Stimulated activated CD4-positive, alpha-beta T cell treated with anti-CD3 and anti-CD28 coated beads, TNF-alpha, amount 100 ng/mL, for 1 hour (primary cell): Measurements from ENCODE around the gene DNMBP.
"Not testable (repeated sequence)": the region's sequence is repeated elsewhere in the genome, so short reads cannot be mapped to it uniquely, and the experiment has no call there.

Source experiments
- DNase-seq, 3 donors: peaks; one replicate each; pipeline ENCODE4 v3.0.0-alpha.2; 2020; ENCODE audit warnings: low read depth in 3 of 3, low spot score in 1 of 3

Gene DNMBP

DNA sequence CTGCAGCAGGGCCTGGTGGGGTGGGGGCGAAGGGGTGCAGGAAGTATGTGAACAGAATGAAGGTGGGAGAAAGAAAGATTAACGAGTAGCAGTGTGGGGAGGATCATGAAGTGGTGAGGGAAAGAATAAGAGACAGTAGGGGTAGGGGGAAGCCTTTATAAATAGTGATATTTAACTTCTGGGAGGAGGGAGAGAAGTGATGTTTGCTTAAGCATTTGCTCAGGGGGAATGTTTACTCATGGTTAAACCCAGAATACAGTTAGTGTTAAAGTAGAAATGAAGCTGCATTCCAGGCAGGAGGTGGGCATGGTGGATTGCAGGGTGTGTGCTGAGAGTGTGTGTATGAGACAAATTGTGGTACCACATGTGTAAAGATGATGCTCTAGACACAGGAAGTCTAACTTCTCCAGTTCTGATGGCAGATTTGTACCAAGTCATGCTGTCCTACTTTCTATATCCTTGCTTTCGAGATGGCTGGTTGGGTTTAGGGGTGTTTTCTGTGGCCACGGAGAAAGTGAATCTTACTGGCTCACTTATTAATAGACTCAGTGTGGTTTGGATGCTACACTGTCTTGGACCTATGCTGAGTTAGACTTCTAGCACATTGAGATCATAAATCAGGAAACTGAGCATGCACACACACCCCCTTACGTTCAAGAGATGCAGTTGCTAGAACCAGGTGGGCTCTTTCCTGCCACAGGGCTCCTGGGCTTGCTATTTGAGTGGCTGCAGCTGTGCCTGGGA, 10.6 kb upstream of the DNMBP start:
- no peak for DNase-seq

GRCh38 chr10:100019787-100020141, 10.0 kb upstream of the DNMBP start:
- DNase-seq, result no peak

DNA sequence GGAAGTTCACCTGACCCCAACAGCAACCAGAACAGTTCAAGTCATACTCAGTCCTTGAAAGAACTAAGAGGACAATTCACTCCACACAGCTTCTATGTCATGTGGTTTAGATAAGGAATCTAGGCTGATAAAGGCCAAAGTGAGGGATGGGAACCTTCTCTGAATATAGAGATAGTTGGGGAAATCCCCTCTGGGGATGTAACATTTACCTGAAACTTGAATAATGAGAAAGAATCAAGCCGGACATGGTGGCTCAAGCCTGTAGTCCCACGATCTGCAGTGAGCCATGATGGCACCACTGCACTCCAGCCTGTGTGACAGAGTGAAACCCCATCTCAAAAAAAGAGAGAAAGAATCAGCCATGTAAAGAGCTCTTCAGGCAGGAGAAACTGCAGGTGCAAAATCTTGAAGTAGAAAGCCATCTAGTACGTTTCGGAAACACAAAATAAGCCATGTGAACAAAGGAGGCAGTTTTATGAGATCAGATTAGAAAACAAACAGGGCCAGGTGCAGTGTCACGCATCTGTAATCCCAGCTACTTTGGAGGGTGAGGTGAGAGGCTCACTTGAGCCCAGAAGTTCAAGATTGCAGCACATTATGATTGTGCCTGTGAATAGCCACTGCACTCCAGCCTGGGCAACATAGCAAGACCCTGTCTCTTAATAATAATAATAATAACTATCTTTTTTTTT, 4.5 kb upstream of the DNMBP start:
- DNase-seq, result no peak

GRCh38 chr10:100013621-100014020, 3.9 kb upstream of the DNMBP start:
- no peak for DNase-seq

DNA sequence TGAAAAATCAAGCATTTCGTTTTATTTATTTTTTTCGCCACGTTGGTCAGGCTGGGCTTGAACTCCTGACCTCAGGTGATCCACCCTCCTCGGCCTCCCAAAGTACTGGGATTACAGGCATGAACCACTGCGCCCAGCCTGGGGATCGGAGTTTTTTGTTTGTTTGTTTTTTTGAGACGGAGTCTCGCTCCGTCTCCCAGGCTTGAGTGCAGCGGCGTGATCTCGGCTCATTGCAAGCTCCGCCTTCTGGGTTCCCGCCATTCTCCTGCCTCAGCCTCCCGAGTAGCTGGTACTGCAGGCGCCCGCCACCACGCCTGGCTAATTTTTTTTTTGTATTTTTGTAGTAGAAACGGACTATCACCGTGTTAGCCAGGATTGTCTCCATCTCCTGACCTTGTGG, 2.2 kb upstream of the DNMBP start:
- DNase-seq, result not testable (repeated sequence)

GRCh38 chr10:100009283-100009792, 409 bp downstream of the DNMBP start:
- DNase-seq, result peak in 1 of 3 donors; percentile 3

GRCh38 chr10:100008708-100009282, 952 bp downstream of the DNMBP start:
- no peak for DNase-seq

DNA sequence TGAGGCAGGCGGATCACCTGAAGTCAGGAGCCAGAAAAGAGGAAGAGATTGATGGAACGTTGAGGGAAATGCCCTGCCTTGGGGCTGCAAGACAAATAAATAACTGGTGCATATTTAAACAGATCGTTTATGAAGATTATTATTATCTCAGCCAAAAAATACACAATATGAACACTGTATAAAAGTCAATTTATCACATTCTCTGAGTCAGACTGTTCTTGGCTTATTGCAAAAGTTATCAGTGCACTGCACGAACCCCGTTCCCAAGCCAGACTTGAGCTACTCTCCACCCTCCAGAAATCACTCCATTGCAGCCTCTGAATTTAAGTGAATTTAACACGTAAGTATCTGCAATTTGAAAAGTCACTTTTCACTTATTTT, 1.6 kb downstream of the DNMBP start:
- DNase-seq, result no peak

DNA sequence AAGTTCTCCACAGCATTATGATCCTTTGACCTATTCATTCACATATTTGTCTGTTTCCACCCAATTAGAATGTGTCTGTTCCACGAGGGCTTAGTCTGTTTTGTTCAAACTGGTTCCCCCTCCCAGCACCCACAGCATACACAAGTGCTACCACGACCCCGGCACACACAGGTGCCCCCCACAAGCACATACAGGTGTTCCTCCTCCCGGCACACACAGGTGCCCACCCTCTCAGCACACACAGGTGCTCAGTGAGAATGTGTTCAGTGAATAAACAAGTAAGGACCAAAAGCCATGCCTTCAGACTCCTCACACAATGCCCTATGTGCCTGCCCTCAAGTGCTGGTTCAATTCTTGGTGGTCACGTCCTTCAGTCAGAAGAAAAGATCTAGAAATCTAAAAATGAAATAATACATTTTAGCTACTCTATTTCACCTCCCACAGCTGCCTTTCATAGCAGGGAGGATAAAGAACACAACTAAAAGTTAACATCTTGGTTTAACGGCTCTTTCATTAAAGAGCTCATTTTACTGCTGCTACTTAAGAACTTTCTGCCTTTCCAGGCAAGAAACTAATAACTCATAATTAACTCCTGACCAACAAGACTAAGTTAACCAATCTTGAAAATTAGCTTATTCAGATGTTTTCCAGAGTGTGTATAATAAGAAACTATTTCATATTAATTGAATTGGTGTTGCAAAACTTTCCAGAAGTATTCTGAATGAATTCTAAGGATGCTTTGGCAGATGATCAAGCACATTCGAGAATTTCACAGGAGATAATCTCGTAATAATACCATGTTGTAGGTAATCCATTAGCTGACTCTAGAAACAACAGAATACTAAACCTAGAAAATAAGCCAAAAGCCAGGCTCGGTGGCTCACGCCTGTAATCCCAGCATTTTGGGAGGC, 2.3 kb downstream of the DNMBP start:
- no peak for DNase-seq

GRCh38 chr10:100006243-100006886, 3.4 kb downstream of the DNMBP start:
- DNase-seq, result no peak

DNA sequence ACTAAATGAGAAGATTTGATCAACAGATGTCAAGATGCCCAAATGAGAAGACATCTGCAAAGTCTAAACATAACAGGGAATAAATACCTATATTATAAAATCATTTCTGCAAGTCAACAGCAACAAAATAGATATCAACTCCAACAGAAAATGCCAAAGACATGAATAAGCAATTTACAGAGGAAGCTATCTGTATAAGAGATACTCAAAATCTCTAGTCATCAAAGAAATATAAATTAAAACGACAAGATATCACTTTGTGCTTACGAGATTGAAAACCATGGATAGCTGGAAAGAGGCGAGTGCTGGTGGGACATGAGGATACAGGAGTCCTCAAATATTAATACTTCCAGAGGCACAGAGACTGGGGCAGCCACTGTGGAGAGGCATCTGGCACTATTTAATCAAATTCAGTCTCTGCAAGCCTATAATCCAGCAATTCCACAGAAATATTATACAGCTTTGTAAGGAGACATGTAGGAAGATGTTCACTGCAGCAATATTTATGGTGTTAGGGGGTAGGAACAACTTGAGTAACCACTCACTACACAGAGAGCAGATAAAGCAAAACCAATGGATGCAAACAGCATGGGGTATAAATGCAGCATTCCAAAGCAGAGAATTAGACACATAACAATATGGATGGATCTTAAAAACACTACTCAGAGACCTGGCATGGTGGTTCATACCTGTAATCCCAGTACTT, 4.8 kb downstream of the DNMBP start:
- DNase-seq, result no peak

- DNase-seq, result no peak
Observed at GRCh38 chr10:100000109-100000644, 9.6 kb downstream of the DNMBP start.

DNA sequence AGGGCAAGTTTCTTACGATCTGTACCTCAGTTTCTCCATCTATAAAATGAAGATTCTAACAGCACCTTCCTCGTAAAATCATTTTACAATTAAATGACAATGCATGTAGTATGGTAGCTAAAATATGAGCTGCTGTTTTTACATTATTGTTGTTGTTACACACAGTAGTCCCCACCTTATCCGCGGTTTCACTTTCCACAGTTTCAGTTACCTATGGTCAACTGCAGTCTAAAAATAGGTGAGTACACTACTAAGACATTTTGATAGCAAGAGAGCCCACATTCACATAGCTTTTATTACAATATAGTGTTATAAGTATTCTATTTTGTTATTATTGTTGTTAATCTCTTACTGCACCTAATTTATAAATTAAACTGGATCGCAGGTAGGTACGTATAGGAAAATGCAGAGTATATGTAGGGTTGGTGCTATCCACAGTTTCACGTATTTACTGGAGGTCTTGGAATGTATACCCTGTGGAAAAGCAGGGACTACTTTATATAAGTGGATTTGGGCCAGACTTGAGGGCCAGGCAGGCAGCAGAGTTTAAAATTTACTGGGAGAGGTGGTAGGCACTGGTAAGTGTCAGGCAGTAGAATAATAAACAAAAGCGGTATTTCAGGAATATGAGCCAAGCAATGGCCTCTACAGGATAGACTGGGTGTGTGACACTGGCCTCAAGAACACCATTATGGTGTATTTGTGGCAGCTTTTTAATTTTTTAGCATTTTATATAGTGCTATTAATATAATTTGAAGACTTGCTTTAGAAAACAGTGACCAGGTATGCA, 10.2 kb downstream of the DNMBP start:
- DNase-seq, result no peak

GRCh38 chr10:99998889-99999288, 10.9 kb downstream of the DNMBP start:
- DNase-seq, result no peak

GRCh38 chr10:99996671-99997648, 12.8 kb downstream of the DNMBP start:
- DNase-seq, result no peak

DNA sequence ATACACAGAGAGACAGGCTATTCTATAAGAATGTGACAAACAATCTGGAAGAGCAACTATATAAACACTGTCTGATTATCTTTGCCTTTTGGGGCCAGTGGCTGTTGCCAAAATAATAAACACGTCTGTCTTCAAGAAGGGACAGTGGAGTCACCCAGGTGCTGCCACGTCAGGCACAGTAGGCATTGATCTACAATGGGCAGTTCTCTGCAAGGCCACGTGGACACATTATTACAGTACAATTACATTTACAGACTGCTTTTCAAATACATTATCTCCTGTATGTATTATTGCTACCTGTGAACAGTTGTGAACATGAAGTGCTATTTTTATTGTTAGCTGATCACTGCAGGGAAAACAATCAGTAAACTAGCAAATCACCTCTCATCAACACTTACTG, 14.0 kb downstream of the DNMBP start:
- no peak for DNase-seq

GRCh38 chr10:99995269-99995668, 14.5 kb downstream of the DNMBP start:
- DNase-seq, result no peak

DNA sequence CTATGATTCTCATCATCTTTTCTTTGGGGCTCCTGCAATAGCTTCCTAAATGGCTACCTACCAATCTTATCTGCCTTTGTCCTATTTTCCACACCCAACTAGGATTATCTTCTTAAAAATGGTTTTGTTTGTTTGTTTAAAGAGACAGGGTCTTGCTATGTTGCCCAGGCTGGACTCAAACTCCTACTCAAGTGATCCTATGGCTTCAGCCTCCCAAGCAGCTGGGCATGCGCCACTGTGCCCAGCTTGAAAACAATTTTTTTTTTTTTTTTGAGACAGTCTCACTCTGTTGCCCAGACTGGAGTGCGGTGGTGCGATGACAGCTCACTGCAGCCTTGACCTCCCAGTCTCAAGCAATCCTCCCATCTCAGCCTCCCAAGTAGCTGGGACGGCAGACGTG, 14.9 kb downstream of the DNMBP start:
- no peak for DNase-seq
